ENCODE results near the gene RP2.
A peak's percentile ranks its signal among the peaks of the same experiment; 100 is the strongest.

The RP2 gene

GRCh38 chrX:46823481-46823880, 13.4 kb upstream of the RP2 start:
- H3K27ac ChIP-seq = no peak overlapping the region
- no peak for TF ChIP-seq CTCF (conservative IDR thresholded peaks at IDR 0.05)

DNA sequence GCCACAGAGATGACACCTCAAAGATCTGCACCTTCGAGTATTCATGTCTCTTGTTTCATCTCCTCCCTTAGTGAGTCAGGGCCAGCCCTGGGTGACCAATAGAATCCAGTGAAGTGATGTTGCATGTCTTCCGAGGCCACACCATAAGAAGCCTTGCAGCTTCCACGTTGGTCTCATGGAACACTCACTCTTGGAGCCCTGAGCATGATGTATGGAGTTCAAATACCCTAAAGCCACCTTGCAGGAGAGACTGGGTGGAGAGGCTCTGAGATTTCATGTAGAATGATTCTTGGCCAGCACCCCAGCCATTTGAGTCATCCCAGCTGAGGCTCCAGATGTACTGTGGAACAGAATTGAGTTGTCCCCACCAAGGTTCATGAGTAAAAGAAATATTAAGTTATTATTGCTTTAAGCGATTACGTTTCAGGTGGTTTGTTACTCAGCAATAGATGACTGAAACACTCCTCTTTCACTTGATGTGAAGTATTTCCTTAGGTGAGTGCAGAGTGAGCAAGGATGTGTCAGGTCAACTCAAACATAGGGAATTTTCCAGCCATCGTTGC, 5.0 kb upstream of the RP2 start:
- no peak for TF ChIP-seq CTCF (conservative IDR thresholded peaks at IDR 0.05)
- H3K27ac ChIP-seq = no peak overlapping the region

GRCh38 chrX:46837558-46838485, 979 bp downstream of the RP2 start:
- no peak for TF ChIP-seq CTCF (conservative IDR thresholded peaks at IDR 0.05)
- peak overlapping the region; percentile 60 for H3K27ac ChIP-seq

DNA sequence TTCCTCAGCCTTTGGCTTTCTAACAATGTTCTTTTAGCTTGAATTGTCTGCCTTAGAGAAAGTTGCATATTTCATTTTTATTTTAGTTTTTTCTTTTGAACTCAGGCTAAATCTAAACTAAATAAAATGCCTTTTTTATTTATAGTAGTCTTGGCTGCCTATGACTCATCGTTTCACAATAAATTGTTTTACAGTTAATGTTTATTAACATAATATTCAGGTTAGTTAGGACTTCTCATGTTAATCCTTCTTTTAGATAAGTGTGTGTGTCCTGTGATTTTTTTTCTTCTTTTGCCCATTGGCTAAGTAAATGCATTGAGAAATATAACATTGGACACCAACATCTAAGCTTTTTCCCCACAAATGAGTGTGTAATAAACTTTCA, 1.6 kb downstream of the RP2 start:
- H3K27ac ChIP-seq = peak overlapping the region; percentile 60
- no peak for TF ChIP-seq CTCF (conservative IDR thresholded peaks at IDR 0.05)

GRCh38 chrX:46838974-46839480, 2.2 kb downstream of the RP2 start:
- H3K27ac ChIP-seq = peak overlapping the region; percentile 60; the same call in 1 of the 2 replicates

DNA sequence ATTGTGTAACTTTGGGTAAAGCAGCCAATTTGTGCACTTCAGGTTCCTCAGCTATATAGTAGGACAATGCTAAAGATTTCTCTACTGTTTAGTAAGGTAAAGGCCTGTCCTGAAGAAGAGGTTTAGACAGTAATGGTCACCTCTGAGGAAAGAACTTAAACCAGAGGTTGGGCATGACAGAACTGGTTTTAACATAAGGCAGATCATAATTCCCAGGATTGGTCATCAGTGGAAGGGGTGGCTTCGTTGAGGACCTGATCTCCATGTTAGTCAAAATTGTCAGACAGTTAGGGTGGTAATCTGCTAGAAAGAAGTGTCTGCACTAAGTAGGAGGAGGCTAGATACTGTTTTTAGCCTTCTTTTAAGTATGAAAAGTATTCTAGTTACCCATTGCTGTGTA, 4.1 kb downstream of the RP2 start:
- TF ChIP-seq CTCF (conservative IDR thresholded peaks at IDR 0.05) = no peak
- H3K27ac ChIP-seq = no peak overlapping the region

More at GRCh38 chrX:46838974-46839480, 2.2 kb downstream of the RP2 start:
- no peak for TF ChIP-seq CTCF (conservative IDR thresholded peaks at IDR 0.05)

GRCh38 chrX:46841346-46841745, 4.5 kb downstream of the RP2 start:
- H3K27ac ChIP-seq = no peak overlapping the region
- no peak for TF ChIP-seq CTCF (conservative IDR thresholded peaks at IDR 0.05)

Measured in VCaP (cell line).